GM12892 (cell line): Measurements from ENCODE around the gene DSCAML1.

Experiments
- POLR2A ChIP-seq: IDR thresholded peaks from 2 replicates; pipeline ENCODE4 v1.6.1; 2011; ENCODE audit warnings: low read depth, low read length, control low read depth
- POLR2AphosphoS5 ChIP-seq: IDR thresholded peaks from 2 replicates; pipeline ENCODE4 v1.6.1; 2011; ENCODE audit warnings: low read depth, low read length, control low read depth

- TF ChIP-seq POLR2AphosphoS5 (no peak), POLR2A (no peak)
Observed at GRCh38 chr11:117509543-117509942, 287.5 kb downstream of the DSCAML1 start.
